GM20431 (cell line): ENCODE measurements around the gene GSK3B.

Experiments used
- in situ Hi-C: fragments of 300-500 bp; cut with MseI, MboI; formaldehyde crosslinking; loops from one replicate; pipeline ENCODE4 v1.15.0; 2020; ENCODE audit warnings: low sequenced_read_pairs; ENCODE audit not compliant: unreplicated experiment

The GSK3B gene

GRCh38 chr3:119964294-119964693 is 130.0 kb downstream of the GSK3B start:
- in situ Hi-C loops = no loop called here

- in situ Hi-C loops = no loop called here
Measured at GRCh38 chr3:119955972-119956371, 138.3 kb downstream of the GSK3B start.

- in situ Hi-C loops = no loop called here
Measured at GRCh38 chr3:119950666-119951325, 143.5 kb downstream of the GSK3B start.

GRCh38 chr3:119945291-119945690 is 149.0 kb downstream of the GSK3B start:
- in situ Hi-C loops = no loop called here

GRCh38 chr3:119944091-119944490 is 150.2 kb downstream of the GSK3B start:
- in situ Hi-C loops = no loop called here

- in situ Hi-C loops = no loop called here
Measured at GRCh38 chr3:119939077-119939476, 155.2 kb downstream of the GSK3B start.

- in situ Hi-C loops = no loop called here
Measured at GRCh38 chr3:119937229-119937628, 157.0 kb downstream of the GSK3B start.

- in situ Hi-C loops = no loop called here
Measured at GRCh38 chr3:119934249-119934648, 160.0 kb downstream of the GSK3B start.

- in situ Hi-C loops = no loop called here
Measured at GRCh38 chr3:119933207-119933606, 161.0 kb downstream of the GSK3B start.

- in situ Hi-C loops = no loop called here
Measured at GRCh38 chr3:119930286-119930685, 164.0 kb downstream of the GSK3B start.

GRCh38 chr3:119927190-119927589 is 167.1 kb downstream of the GSK3B start:
- in situ Hi-C loops = no loop called here

GRCh38 chr3:119924111-119925094 is 169.8 kb downstream of the GSK3B start:
- in situ Hi-C loops = no loop called here

- in situ Hi-C loops = no loop called here
Measured at GRCh38 chr3:119918992-119919933, 175.0 kb downstream of the GSK3B start.

- in situ Hi-C loops = no loop called here
Measured at GRCh38 chr3:119913021-119913420, 181.2 kb downstream of the GSK3B start.

GRCh38 chr3:119912220-119912619 is 182.0 kb downstream of the GSK3B start:
- in situ Hi-C loops = no loop called here

- in situ Hi-C loops = no loop called here
Measured at GRCh38 chr3:119911748-119912147, 182.5 kb downstream of the GSK3B start.

- in situ Hi-C loops = no loop called here
Measured at GRCh38 chr3:119902061-119902460, 192.2 kb downstream of the GSK3B start.

GRCh38 chr3:119901148-119901547 is 193.1 kb downstream of the GSK3B start:
- in situ Hi-C loops = no loop called here

GRCh38 chr3:119899192-119899511 is 195.1 kb downstream of the GSK3B start:
- in situ Hi-C loops = no loop called here

- in situ Hi-C loops = no loop called here
Measured at GRCh38 chr3:119898478-119899191, 195.6 kb downstream of the GSK3B start.
